ENCODE data around the gene PRLR.
"Not testable (repeated sequence)": the region's sequence is repeated elsewhere in the genome, so short reads cannot be mapped to it uniquely, and the experiment has no call there.

The PRLR gene

DNA sequence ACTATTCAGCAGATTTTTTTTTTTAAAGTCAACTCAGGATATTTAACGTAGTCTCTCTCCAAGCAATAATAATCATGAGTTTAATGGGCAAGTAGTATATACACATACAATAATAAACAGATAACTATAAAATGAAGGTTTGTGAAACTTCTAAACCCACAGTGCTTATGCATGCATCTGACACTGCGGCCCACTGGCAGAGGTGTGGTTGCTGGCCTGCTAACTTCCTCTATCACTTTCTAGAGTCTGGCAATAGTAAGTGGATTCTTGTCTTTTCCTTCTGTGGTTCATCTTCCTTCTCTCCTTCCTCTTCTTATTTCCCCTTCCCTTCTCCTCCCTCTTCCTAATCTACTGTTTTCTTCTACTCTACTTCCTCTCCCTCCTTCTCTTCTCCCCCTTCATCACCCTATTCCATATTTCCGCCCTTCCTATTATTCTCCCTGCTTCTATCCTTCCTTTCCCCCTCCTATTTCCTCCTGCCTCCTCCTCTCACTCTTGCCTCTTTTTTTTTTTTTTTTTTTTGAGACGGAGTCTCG lies 164.0 kb downstream of the PRLR start:
- no peak for DNase-seq

DNA sequence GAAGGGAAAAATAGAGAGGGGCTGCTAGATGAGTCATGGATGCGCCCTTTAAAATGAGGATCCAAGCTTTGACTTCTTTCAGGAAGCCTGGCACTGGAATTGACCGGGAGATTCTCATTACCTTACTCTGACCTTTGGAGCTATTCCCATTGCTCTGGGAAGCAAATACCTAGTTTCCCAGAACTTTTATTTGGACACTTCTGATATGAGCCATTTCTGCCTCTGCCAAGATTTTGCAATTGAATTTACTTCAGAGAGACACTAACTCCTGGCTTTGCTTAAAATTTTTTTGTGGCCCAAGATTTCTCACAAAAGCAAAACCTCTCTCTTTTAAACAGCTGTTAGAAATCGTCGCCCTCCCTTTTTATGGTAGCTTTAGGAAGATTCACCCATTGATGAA lies 166.9 kb downstream of the PRLR start:
- no peak for DNase-seq

DNA sequence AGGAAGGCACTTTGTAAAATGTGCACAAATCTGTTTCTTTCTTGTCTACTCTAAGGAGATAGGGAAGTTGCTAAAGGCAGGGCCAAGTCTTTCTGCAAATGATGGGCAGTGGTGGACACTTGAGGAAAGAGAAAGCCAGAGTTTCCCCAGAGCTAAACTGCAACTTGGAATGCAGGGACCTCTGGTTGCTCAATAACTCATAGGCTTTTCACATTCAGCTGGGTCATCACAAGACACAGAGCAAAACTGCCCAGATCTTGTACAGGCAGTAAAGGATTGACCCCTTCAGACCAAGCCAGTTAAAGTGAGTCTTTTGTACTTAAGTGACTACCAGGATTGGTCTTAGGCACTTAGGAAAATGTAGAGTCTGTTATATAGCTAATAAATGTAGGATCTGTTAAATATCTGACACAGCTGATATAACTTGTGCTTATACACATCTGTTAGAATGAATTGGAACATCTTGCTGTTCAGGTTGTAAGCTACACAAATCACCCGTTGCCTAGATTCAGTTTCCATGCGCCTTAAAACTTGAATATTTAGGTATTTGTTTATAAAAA lies 169.0 kb downstream of the PRLR start:
- DNase-seq, result no peak

DNA sequence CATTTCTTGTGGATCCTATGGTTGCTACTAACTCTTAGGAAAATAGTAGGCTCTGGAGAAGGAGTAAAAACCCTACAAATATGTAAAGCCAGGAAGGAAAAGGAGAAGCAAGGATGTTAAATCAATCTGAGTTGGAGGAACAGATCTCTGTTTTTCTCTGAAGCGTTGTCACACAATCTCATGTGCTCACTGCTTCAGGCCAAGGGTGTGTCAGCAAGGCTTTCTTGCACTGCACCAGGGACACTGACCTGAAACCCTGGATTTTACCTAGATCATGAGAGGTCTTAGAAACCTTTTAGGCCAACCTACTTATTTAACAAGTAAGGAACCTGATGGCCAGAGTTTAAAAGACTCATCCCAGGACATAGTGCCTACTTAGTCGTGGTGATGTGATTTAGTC lies 170.1 kb downstream of the PRLR start:
- no peak for DNase-seq

DNA sequence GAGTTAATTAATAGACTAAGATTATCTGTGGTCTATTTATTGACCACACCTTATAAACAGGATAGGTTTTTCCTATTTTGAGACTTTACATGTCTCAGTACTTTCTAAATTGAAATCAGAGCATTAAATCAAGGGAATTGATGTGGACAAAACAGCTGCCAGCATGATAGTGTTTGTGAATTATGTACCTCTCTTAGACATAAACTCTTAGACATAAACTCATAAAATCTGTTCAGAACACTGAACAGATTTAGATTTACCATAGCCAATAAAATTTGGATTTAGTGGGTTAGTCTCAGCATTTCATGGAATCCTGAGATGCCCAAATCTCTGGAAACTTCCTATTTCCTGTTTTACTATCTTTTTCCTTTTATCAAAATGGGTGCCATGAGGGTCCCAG lies 171.0 kb downstream of the PRLR start:
- DNase-seq, result no peak

DNA sequence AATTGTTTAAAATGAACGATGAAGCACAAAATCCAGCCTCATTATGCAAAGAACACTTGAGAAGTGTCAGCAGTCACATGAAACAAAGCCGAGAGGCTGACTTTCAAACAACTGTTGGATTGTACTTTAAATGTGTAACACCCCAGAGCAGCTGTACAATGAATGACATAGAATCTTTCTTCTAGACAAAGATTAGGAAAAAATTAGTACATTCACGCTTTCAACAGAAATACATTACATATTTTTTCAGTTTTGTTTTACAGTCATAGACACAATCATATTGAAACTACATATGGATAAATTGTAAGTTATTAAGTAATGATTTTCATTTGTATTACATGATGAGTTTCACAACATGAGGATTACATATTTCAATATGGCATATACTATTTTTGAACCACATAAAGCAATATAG lies 171.9 kb downstream of the PRLR start:
- no peak for DNase-seq

DNA sequence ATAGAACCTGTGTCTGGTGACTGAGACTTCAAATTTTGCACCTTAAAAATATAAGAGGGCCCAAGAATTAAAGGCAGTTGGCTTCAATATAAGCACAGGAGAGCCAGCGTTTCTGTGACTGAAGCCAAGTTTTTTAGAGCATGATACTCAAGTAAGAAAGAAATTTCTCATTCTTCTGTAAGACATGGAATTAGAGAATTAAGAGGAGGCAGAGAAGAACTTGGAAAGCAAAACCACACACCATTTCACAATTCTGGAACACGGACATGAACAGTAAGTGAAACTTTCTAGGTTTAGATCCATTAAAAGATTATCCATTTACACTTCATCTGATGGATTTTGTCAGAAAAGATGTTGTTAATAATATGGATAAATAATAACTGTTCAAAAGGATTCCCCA lies 173.6 kb downstream of the PRLR start:
- no peak for DNase-seq

DNA sequence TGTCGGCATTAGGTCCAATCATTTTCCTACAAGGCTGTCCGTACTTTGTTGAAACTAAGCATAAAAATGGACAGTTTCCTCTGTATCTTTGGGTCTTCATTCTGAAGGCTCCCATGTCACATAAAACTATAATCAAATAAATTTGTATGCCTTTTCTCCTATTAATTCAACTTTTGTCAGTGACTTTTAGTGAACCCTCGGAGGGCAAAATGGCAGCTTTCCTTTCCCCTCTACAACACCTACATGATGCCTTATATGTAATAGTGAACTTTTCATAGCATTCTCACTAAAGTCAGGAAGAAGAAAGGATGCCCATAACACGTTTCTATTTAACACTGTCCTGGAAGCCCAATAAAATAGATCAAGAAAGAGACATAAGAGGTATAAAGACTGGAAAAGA lies 177.4 kb downstream of the PRLR start:
- DNase-seq, result no peak

DNA sequence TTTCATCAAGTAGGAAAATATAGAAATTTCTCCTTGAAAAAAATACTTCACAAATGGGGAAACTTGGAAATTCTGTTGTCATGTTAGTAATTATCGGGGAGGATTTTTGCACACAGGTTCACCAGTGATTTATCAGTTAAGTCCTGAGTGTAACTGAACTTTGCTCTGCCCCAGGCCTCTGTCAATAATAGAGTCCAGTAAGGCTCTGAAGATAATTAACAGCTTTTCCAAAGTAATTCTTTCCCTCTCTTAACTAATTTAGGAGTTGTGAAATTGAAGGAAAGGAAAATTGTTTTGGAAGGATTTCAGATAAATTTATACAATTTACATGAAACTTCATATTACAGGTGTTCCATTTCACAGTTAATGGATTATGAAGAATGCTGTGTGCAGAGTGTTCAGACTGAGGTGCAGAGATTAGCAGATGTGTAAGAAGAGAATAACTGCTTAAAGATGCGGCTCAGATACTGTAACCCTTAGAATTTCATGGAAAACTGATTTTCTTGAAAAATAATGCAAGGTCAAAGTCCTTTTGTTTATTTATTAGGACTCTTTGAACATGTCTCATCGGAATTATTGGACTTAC lies 179.7 kb downstream of the PRLR start:
- no peak for DNase-seq

DNA sequence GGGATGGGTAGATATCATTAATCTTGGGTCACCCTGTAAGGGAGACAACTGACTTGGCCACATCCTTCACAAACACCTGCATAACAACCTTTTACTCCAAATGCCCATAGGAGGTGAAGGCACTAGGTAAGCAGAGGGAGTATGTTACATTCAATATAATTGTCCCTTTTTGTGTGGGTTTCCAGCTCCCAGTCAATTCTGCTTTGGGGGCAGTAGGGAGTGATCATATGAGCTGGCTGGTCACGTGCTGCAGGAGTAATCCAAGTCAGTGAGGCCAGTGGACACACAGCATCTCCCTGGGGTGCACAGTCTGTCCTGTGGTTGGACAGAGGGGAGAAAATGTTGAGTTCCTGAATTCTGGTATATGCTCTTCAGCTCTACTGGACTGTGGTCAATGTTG lies 181.4 kb downstream of the PRLR start:
- DNase-seq, result no peak

DNA sequence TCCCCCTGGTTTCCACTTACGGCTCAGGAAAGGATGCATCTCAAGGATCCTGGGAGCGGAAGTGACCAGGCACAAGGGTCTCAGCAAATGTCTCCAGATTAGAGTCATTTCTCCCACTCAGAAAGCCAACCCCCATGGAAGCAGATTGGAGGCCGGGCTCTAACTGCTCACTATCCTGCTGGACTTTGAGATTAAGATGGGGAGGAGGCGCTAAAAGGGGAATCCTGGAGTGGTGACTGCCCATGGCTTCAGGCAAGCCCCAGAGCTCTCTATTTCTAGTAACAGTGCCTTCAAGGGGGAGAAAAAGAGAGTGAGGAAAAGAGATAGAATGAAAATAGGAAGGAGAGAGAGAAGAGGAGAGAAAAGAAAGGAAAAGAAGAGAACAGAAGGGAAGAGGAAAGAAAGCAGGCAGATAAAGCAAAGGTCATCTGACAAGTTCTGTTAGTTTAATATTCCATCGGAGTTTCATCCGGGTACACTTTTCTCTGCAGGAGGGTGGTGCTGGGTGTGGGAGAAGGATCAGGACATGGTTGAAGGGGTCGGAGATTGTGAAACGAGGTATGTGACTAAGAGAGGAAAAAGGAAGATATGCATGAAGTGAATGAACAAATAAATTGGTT lies 182.4 kb downstream of the PRLR start, which contains the start of gene AGXT2:
TSS of gene AGXT2 (minus strand) at position 165 of the 620 bp plus-strand sequence. CDS start at position 108, 57 bp downstream.
- DNase-seq, result no peak

DNA sequence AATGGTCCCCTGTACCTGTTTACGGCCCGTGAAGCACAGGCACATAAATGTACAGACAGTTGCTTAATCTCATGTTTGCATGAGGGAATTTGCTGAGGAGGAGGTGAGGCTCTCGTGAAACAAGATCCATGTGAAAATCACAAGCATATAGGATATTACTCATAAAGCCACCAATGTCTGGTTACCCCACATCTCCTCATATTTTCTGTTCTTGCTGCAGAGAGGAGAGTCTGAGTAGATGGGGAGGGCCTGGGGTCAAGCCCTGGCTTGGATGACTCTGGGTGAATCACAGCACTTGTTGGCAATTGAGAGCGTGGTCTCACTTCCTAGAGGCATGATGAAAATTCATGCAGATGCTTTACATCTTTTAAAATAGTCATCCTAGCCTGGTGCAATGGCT lies 183.5 kb downstream of the PRLR start:
- no peak for DNase-seq

DNA sequence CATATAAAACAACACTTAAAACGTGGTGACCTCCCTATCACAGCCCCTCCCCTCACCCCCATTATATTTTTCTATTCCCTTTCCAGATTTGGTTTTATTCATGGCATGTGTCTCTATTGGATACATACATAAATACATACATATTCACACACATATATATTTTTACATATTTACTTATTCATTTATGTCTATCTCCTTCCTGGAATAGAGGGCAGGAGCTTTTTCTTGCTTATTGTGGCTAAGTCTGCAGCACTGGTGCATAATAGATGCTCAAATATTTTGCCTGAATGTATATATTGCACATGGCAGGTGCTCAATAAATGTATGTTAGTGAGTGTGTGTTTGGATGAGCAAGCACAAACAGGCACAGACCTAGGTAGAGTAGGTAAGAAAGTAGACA lies 185.0 kb downstream of the PRLR start:
- DNase-seq, result no peak

DNA sequence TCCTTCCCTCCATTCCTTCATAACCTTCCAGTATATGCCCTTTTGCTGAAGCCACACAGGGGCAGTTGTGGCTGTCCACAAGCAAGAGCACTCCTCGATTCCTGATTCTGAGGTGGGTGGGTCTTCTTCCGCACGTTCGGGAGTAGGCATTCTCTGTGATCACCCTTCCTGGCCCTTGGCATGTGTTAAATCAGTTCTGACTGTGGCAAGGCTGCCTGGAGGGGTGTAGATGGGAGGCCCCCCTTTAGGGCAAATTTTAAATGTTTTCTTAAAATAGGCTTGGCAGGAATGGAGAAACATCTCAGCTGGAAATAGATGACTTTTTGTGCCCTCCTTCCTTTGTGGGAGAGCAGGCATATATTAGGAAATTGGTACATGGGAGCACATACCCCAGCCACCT lies 185.6 kb downstream of the PRLR start:
- no peak for DNase-seq

DNA sequence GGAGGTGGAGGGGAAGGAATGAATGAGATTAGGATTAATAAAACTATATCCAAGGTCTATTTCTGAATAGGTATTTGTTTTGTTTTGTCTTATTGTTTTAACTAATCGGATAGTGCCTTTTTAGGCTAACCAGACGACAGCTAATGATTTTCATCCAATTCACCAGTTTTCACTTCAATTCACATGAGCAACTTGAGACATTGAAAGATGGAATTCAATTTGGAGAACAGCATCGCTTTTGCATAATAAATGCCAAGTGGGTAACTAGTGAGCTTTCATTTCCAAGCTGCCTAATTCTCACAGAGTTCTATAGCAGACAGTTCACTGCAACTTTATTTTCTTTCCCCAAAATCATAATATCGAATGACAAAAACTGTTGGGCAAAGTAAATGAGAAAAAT lies 187.5 kb downstream of the PRLR start:
- DNase-seq, result no peak

DNA sequence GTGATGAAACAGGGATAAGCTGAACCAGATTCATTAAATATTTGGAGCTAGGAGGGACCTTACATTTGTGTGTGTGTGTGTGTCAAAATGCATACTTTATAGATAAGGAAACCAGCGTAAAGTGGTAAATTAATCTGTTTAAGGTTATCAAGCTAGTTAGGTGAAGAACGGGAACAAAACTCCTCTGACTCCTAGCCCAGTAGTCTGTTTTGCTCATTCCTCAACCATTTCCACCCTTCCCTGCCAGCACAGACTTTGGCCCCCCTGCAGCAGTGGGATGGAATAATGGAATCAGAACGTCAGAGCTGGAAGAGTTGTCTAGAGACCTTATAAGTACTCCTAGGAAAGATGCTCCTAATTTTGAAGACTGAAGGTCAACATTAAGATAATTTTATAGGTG lies 189.0 kb downstream of the PRLR start:
- DNase-seq, result no peak

DNA sequence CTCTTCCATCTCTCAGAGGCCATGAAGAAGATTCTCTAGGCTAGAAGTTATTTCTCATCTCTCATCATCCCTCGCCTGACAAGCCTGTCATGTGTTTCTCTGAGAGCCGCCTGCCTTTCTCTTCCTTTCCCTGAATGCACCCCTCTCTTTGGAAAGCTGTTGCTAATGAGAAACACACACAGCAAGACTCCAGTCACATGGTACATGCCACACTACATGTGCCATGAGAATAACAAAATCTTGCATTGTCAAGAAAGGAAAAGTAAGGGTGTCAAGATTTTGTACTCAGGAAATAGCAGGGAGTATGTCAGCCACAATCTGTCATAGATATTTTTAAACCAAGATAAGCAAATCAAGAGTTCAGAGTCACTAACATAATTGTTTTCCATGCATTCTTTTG lies 191.4 kb downstream of the PRLR start:
- no peak for DNase-seq

DNA sequence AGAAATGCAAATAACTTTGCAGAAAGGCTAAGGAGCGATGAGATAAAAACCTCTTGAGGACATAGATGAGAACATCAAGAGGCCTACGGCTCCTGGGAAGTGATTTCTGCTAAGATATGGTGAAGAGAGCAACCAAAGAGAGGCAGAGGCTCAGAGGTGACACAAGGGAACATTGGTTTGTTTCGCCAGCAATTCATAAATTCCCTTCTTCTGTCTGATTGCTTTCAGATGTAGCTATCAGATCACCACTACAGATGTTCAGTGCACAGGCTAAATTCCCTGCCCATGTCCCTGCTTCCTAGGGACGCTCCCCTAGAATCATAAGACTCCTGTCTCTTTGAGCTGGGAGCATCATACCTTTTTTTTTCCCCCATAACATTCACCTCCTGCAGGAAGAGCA lies 193.8 kb downstream of the PRLR start:
- no peak for DNase-seq

DNA sequence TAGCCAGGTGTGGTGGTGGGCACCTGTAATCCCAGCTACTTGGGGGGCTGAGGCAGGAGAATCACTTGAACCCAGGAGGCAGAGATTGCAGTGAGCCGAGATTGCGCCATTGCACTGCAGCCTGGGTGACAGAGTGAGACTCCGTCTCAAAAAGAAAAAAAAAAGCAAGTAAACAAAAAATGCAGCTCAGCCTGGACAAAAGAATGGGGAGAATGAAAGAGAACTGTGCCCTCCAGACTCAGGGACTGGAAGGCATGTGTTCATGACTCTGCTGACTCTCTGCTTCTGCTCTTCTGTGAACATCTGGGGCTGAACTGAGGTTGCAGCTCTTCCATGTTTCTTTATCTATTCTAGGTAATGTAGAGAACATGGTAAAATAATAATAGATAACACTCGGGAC lies 194.4 kb downstream of the PRLR start:
- not testable (repeated sequence) for DNase-seq

DNA sequence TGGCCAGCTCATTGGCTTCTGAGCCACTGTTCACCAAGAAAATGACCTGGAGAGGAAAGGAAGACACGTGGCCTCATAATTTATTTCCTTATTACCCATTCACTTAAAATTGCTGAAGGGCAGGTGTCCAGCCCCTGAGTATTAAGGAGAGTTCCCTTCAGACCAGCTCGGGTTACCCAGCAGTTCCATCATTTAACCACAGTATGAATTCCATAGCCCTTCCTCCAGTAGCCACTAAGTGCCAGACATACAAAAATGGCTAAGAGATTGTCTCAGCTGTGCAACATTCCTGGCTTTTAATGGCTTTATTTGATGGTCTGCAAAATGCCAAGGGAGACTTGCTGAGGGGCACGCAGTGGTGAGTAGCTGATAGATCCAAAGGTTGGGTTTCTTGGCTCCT lies 195.0 kb downstream of the PRLR start:
- no peak for DNase-seq

DNA sequence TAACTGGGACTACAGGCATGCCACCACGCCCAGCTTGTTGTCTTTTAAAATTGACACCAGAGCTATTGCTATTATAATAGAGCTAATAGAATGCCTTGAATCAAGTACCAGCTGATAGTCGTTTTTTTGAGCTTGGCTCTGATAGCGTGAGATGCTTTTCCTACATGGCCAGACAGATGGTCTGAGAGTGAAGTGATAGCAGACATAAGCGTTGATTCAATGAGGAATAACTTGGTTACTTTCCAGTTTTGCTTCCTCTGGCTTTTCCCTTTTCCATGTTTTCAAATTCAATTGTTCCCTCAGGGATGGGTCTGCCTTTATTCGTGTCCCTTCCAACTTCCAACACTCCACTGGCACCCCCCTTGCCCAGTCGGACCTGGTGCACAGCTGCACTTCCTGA lies 197.9 kb downstream of the PRLR start:
- DNase-seq, result no peak

DNA sequence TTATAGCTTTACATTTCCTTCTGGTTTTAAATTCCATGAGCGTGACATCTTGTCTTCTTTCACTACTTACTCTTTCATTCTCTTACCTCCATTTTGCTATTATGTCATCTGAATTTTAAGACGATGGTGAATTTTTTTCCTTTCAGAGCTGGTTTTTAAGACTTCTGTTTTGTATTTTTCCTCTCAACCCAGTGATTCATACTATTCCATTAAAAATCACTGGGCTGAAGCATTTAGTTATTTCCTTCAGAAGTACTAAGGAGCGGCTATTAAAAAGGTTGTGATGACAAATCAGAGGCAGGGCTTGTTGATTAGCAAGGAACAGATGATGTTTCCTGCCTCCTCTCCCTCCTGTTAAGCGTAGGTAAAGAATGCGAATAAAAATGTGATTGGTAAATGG lies 199.0 kb downstream of the PRLR start:
- no peak for DNase-seq

DNA sequence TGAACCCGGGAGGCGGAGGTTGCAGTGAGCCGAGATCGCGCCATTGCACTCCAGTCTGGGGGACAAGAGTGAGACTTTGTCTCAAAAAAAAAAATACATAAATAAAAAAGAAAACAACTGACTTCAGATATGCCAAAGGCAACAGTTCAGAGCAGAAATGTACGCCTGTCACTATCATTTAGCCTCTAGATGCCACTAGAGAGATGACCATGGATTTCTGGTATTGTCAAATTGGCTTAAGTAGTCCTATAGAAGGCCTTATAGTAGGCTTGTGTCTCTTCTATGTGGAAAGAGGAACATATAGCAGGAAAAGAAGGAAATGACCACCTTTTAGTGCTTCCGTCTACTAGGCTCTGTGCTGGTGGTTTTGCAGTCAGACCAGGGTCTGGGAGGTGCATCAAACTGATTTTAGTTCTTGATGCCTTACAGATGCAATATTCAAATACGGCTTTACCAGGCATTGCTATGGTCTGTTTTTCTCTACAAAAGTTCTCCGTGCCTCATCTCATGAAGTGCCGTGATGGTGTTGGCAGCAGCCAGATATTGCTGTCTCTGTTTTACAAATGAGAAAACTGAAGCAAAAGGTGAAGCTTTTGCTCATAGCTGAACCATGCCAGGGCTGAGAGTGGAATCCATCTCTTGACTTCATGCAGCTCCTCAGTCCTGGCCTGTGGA lies 199.7 kb downstream of the PRLR start:
- no peak for DNase-seq

DNA sequence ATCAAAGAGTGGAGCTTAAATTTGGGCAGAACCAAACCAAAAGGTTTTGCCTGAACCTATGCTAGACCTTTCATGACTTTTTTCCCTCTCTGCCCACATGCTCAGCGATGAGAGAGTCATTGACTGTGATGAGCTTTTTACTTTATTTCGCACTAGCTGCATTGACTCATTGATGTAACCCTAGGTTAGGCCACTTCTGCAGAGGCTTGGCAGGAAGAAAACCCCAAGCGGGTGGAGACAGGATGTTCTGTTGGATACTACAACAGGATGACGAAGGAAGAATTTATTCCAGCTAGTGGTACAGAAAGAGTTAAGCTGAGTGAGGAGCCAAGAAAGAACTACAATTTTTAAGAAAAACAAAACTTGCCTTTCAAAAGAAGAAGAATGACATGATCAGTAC lies 201.0 kb downstream of the PRLR start:
- DNase-seq, result no peak
